SU-DHL-6 (cell line): Measurements from ENCODE around the gene TCN1.

Experiments
- H2AFZ ChIP-seq: fragments of 200-600 bp; sonication (generic); 2 replicates; pipeline ENCODE4 v1.6.1; 2014; ENCODE audit warnings: low read depth, mild to moderate bottlenecking, moderate library complexity, mixed read lengths, antibody characterized with exemption, low read length; ENCODE audit not compliant: severe bottlenecking
- H3F3A ChIP-seq: fragments of 200-600 bp; shearing (Covaris generic); 2 replicates; pipeline ENCODE4 v1.6.0; 2016; ENCODE audit warnings: antibody characterized with exemption, mild to moderate bottlenecking; ENCODE audit not compliant: insufficient read depth
- H3K27ac ChIP-seq: fragments of 200-600 bp; sonication (generic); 2 replicates; pipeline ENCODE4 v1.5.1; 2016; ENCODE audit warnings: low read depth, mild to moderate bottlenecking, low read length, moderate library complexity, mixed read lengths
- H3K27me3 ChIP-seq: fragments of 200-600 bp; sonication (generic), shearing (Covaris generic); 2 replicates; pipeline ENCODE4 v1.6.0; 2014; ENCODE audit warnings: mild to moderate bottlenecking, low read length
- H3K36me3 ChIP-seq: fragments of 200-600 bp; sonication (generic); 2 replicates; pipeline ENCODE4 v1.6.1; 2014; ENCODE audit warnings: mild to moderate bottlenecking, low read length, mixed read lengths
- H3K4me2 ChIP-seq: fragments of 300-600, 200-600 bp; shearing (Covaris generic), sonication (generic); 2 replicates; pipeline ENCODE4 v1.6.0; 2014; ENCODE audit warnings: low read length, low read depth, mild to moderate bottlenecking; ENCODE audit not compliant: poor library complexity, severe bottlenecking
- H3K4me3 ChIP-seq: fragments of 200-600 bp; sonication (generic); 2 replicates; pipeline ENCODE4 v1.5.1; 2014; ENCODE audit warnings: antibody characterized with exemption, low read length, mild to moderate bottlenecking, mixed read lengths; ENCODE audit not compliant: insufficient read depth, poor library complexity, severe bottlenecking
- H3K79me2 ChIP-seq: fragments of 200-600 bp; sonication (generic); 2 replicates; pipeline ENCODE4 v1.6.1; 2014; ENCODE audit warnings: mild to moderate bottlenecking, low read length, moderate library complexity; ENCODE audit not compliant: insufficient read depth
- H3K9ac ChIP-seq: fragments of 200-600 bp; sonication (generic); 2 replicates; pipeline ENCODE4 v1.7.0; 2014; ENCODE audit warnings: mild to moderate bottlenecking, low read length
- H3K9me2 ChIP-seq: fragments of 200-600 bp; sonication (generic); replicated peaks from 2 replicates; pipeline ENCODE4 v1.6.1; 2014; ENCODE audit warnings: low read length; ENCODE audit not compliant: insufficient read depth
- H3K9me3 ChIP-seq: fragments of 200-600 bp; sonication (generic); 2 replicates; pipeline ENCODE4 v1.6.1; 2014; ENCODE audit warnings: low read length, mixed read lengths; ENCODE audit not compliant: insufficient read depth
- H4K20me1 ChIP-seq: fragments of 200-600 bp; sonication (generic); 2 replicates; pipeline ENCODE4 v1.6.1; 2014; ENCODE audit warnings: low read depth, mild to moderate bottlenecking, antibody characterized with exemption, low read length, moderate library complexity, mixed read lengths
- EZH2phosphoT487 ChIP-seq: fragments of 200-600 bp; sonication (generic), shearing (Covaris generic); conservative IDR thresholded peaks from 2 replicates; pipeline ENCODE4 v1.6.1; 2018; ENCODE audit warnings: mild to moderate bottlenecking, antibody characterized with exemption, low read length, moderate library complexity, mixed read lengths
- TF ChIP-seq, protein P1 (sequence below): fragments of 200-600 bp; sonication (generic); IDR thresholded peaks from one replicate; pipeline ENCODE4 v1.5.1; 2017; ENCODE audit warnings: antibody characterized with exemption, mild to moderate bottlenecking, low read length, moderate library complexity; ENCODE audit not compliant: insufficient read depth, poor library complexity, severe bottlenecking

The TCN1 gene

GRCh38 chr11:59833602-59834001, 32.7 kb downstream of the TCN1 start:
- no peaks in the 10 kb centered on the region for H3F3A ChIP-seq
- no peak for TF ChIP-seq EZH2phosphoT487
- TF ChIP-seq, protein P1, sequence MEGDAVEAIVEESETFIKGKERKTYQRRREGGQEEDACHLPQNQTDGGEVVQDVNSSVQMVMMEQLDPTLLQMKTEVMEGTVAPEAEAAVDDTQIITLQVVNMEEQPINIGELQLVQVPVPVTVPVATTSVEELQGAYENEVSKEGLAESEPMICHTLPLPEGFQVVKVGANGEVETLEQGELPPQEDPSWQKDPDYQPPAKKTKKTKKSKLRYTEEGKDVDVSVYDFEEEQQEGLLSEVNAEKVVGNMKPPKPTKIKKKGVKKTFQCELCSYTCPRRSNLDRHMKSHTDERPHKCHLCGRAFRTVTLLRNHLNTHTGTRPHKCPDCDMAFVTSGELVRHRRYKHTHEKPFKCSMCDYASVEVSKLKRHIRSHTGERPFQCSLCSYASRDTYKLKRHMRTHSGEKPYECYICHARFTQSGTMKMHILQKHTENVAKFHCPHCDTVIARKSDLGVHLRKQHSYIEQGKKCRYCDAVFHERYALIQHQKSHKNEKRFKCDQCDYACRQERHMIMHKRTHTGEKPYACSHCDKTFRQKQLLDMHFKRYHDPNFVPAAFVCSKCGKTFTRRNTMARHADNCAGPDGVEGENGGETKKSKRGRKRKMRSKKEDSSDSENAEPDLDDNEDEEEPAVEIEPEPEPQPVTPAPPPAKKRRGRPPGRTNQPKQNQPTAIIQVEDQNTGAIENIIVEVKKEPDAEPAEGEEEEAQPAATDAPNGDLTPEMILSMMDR, result no peak
- H3K36me3 ChIP-seq, result no peaks in the 10 kb centered on the region
- H3K4me3 ChIP-seq, result no peak overlapping the region
- H3K9me2 ChIP-seq, result no peaks in the 10 kb centered on the region
- H3K4me2 ChIP-seq, result no peak overlapping the region
- no peaks in the 10 kb centered on the region for H4K20me1 ChIP-seq
- H3K27ac ChIP-seq, result no peak overlapping the region
- H2AFZ ChIP-seq, result no peak overlapping the region
- no peaks in the 10 kb centered on the region for H3K9me3 ChIP-seq
- no peak overlapping the region for H3K9ac ChIP-seq
- H3K79me2 ChIP-seq, result no peaks in the 10 kb centered on the region
- no peaks in the 10 kb centered on the region for H3K27me3 ChIP-seq

DNA sequence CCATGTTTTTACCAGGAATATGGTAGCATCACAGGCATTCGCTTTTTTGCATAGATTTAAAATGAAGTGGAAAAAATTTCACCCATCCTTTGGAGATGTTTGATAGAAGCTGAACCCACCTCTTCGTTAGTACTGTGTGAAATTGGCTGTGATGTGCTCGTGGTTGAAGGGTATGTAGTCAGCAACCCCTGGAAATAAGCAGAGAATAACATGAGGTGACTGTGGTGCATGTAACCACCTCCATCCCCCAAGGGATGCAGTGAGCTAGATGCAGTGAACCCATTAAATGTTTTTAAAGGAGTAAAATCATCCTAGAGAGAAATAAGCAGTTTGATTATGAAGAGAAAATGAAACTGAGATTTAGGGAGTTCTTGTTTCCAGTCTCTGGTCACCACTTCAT, 36.9 kb downstream of the TCN1 start:
- no peaks in the 10 kb centered on the region for H3K36me3 ChIP-seq
- no peak overlapping the region for H3K27ac ChIP-seq
- TF ChIP-seq, protein P1, result no peak
- no peak for TF ChIP-seq EZH2phosphoT487
- H2AFZ ChIP-seq, result no peak overlapping the region
- H4K20me1 ChIP-seq, result no peaks in the 10 kb centered on the region
- H3K4me3 ChIP-seq, result no peak overlapping the region
- no peak overlapping the region for H3K9ac ChIP-seq
- no peaks in the 10 kb centered on the region for H3F3A ChIP-seq
- no peaks in the 10 kb centered on the region for H3K27me3 ChIP-seq
- H3K9me3 ChIP-seq, result no peaks in the 10 kb centered on the region
- no peaks in the 10 kb centered on the region for H3K9me2 ChIP-seq
- no peak overlapping the region for H3K4me2 ChIP-seq
- no peaks in the 10 kb centered on the region for H3K79me2 ChIP-seq

DNA sequence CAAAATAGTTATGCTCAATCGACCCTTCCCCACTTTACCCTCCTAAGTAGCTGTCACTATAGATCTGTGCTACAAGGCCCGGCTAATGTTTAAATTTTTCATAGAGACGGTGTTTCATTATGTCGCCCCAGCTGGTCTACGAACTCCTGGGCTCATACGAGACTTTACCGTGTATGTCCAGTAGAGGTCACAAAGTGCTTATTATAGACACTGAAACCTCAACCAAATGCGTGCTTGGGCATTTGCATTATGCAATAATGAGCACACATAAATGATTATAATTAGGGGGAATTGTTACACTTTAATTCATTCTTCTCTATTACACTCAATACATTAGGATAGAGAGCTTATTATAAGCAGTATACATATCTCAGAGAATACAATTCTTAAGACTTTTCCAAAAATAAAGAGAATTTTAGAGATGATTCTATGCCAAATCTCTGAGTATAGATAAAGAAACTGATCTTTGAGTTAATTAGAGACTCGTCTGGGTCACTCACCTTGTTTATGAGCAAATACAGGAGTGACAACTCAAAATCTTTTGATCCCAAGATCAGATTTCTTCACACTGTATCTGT, 43.2 kb downstream of the TCN1 start:
- Histone ChIP-seq H2AFZ (no peak overlapping the region), H3K79me2 (no peaks in the 10 kb centered on the region), H3K9ac (no peak overlapping the region), H3K9me2 (no peaks in the 10 kb centered on the region), H3K36me3 (no peaks in the 10 kb centered on the region), H3F3A (no peaks in the 10 kb centered on the region), H3K27me3 (no peaks in the 10 kb centered on the region), H3K9me3 (no peaks in the 10 kb centered on the region), H4K20me1 (no peaks in the 10 kb centered on the region), H3K4me2 (no peak overlapping the region), H3K4me3 (no peak overlapping the region), H3K27ac (no peak overlapping the region)
- TF ChIP-seq, protein P1, result peak; percentile 16
- no peak for TF ChIP-seq EZH2phosphoT487
